Liver (tissue), 9 donors: ENCODE results near the gene VN1R5. TPM values are rescaled to one million over a fixed set of nuclear protein-coding genes. Genes with fewer than 3 reads are reported as not detected.
"Not testable (repeated sequence)": the region's sequence is repeated elsewhere in the genome, so short reads cannot be mapped to it uniquely, and the experiment has no call there.

Experiments used
- DNase-seq: peaks from one replicate; pipeline ENCODE4 v3.0.0-alpha.2; 2017; ENCODE audit warnings: low spot score
- H3K27ac ChIP-seq, 2 donors: one replicate each; pipeline ENCODE4 v1.7.0; 2013; ENCODE audit warnings: inconsistent platforms in 2 of 2, low read length in 2 of 2, control low read depth in 1 of 2, low read depth in 1 of 2, mild to moderate bottlenecking in 1 of 2
- H3K27me3 ChIP-seq, 4 donors: one replicate each; pipeline versions ENCODE4 v1.6.1 to v1.7.0; 2013; ENCODE audit warnings: low read length in 3 of 4, inconsistent platforms in 1 of 4, mild to moderate bottlenecking in 1 of 4, moderate library complexity in 1 of 4; ENCODE audit not compliant: control insufficient read depth in 4 of 4, insufficient read depth in 4 of 4
- H3K36me3 ChIP-seq, 4 donors: one replicate each; pipeline versions ENCODE4 v1.6.1 to v1.7.0; 2013; ENCODE audit warnings: low read length in 3 of 4, mild to moderate bottlenecking in 3 of 4, low read depth in 1 of 4, moderate library complexity in 1 of 4; ENCODE audit not compliant: control insufficient read depth in 4 of 4, insufficient read depth in 3 of 4
- H3K4me1 ChIP-seq, 4 donors: one replicate each; pipeline versions ENCODE4 v1.6.1 to v1.7.0; 2013; ENCODE audit warnings: low read length in 3 of 4, mild to moderate bottlenecking in 3 of 4, moderate library complexity in 1 of 4; ENCODE audit not compliant: control insufficient read depth in 4 of 4, insufficient read depth in 4 of 4
- H3K4me3 ChIP-seq, 3 donors: one replicate each; pipeline versions ENCODE4 v1.6.1 to v1.7.0; 2013; ENCODE audit warnings: low read length in 3 of 3, control low read depth in 1 of 3, low read depth in 1 of 3, mild to moderate bottlenecking in 1 of 3
- H3K9ac ChIP-seq, 2 donors: one replicate each; pipeline ENCODE4 v1.7.0; 2013; ENCODE audit warnings: low read length in 2 of 2, mild to moderate bottlenecking in 2 of 2, moderate library complexity in 2 of 2, control low read depth in 1 of 2, low read depth in 1 of 2
- H3K9me3 ChIP-seq, 4 donors: one replicate each; pipeline versions ENCODE4 v1.6.1 to v1.7.0; 2013; ENCODE audit warnings: low read length in 3 of 4; ENCODE audit not compliant: control insufficient read depth in 4 of 4
- ATF3 ChIP-seq: IDR thresholded peaks from 2 replicates; pipeline ENCODE4 v1.6.1; 2016; ENCODE audit warnings: antibody characterized with exemption
- EGR1 ChIP-seq, 2 donors: IDR thresholded peaks; 2 replicates each; pipeline ENCODE4 v1.6.1; 2016 to 2018; ENCODE audit warnings: antibody characterized with exemption in 2 of 2, low read depth in 2 of 2
- FOXA1 ChIP-seq: IDR thresholded peaks from 2 replicates; pipeline ENCODE4 v1.6.1; 2016; ENCODE audit warnings: antibody characterized with exemption
- FOXA2 ChIP-seq: IDR thresholded peaks from 2 replicates; pipeline ENCODE4 v1.6.1; 2016; ENCODE audit warnings: antibody characterized with exemption
- GABPA ChIP-seq, 2 donors: IDR thresholded peaks in 1 of 2; conservative IDR thresholded peaks in 1 of 2; 2 replicates each; pipeline ENCODE4 v1.6.1; 2016; ENCODE audit warnings: antibody characterized with exemption in 2 of 2, mild to moderate bottlenecking in 1 of 2, moderate library complexity in 1 of 2
- HNF4A ChIP-seq, 2 donors: conservative IDR thresholded peaks; 2 replicates each; pipeline ENCODE4 v1.6.1; 2016; ENCODE audit warnings: antibody characterized with exemption in 2 of 2, mild to moderate bottlenecking in 2 of 2
- HNF4G ChIP-seq: IDR thresholded peaks from 2 replicates; pipeline ENCODE4 v1.6.1; 2016; ENCODE audit warnings: antibody characterized with exemption
- JUND ChIP-seq, 2 donors: IDR thresholded peaks; 2 replicates each; pipeline ENCODE4 v1.6.1; 2016; ENCODE audit warnings: antibody characterized with exemption in 2 of 2
- NR2F2 ChIP-seq: IDR thresholded peaks from 2 replicates; pipeline ENCODE4 v1.6.1; 2016; ENCODE audit warnings: antibody characterized with exemption
- RAD21 ChIP-seq, 2 donors: IDR thresholded peaks; 2 replicates each; pipeline ENCODE4 v1.6.1; 2016; ENCODE audit warnings: antibody characterized with exemption in 2 of 2, mild to moderate bottlenecking in 2 of 2
- REST ChIP-seq: IDR thresholded peaks from 2 replicates; pipeline ENCODE4 v1.6.1; 2016; ENCODE audit warnings: antibody characterized with exemption, mild to moderate bottlenecking
- RXRA ChIP-seq, 2 donors: IDR thresholded peaks; 2 replicates each; pipeline ENCODE4 v1.6.1; 2017 to 2018; ENCODE audit warnings: antibody characterized with exemption in 2 of 2, mild to moderate bottlenecking in 1 of 2
- SP1 ChIP-seq: IDR thresholded peaks from 2 replicates; pipeline ENCODE4 v1.6.1; 2018; ENCODE audit warnings: antibody characterized with exemption, mild to moderate bottlenecking
- TAF1 ChIP-seq: conservative IDR thresholded peaks from 2 replicates; pipeline ENCODE4 v1.6.1; 2016; ENCODE audit warnings: antibody characterized with exemption, mild to moderate bottlenecking
- YY1 ChIP-seq: IDR thresholded peaks from 2 replicates; pipeline ENCODE4 v1.6.1; 2016; ENCODE audit warnings: antibody characterized with exemption, mild to moderate bottlenecking
- ZBTB33 ChIP-seq: IDR thresholded peaks from 2 replicates; pipeline ENCODE4 v1.6.1; 2016; ENCODE audit warnings: antibody characterized with exemption
- WGBS: extraction: QIAGEN DNeasy Blood & Tissue Kit; methylation state at CpG from one replicate; pipeline ENCODE4 v1.1.7; 2013; 5-methylcytosine and 5-hydroxymethylcytosine counted together
- polyA plus RNA-seq, 2 donors: library from polyadenylated mRNA; stranded (reverse) in 1 of 2; unstranded in 1 of 2; fragments of 200-250 nt in 1 of 2; fragments of >200 nt in 1 of 2; fragmentation: Nextera tagmentation in 1 of 2; extraction: Ambion mirVana in 1 of 2; gene quantifications; one replicate each; pipeline versions ENCODE4 v1.2.1 to v1.2.3, GENCODE V29; 2013 to 2015
- total RNA-seq, 2 donors: library from RNA; depleted of rRNA; stranded (reverse); fragments of >200 nt; gene quantifications; one replicate each; pipeline ENCODE4 v1.2.3, GENCODE V29; 2014
- TF ChIP-seq, protein P1 (sequence below): IDR thresholded peaks from 2 replicates; pipeline ENCODE4 v1.6.1; 2016; ENCODE audit warnings: antibody characterized with exemption
- TF ChIP-seq, protein P2 (sequence below): fragments of 150-350 bp; IDR thresholded peaks from 2 replicates; pipeline ENCODE4 v1.5.1; 2017; ENCODE audit warnings: improper control_type of control experiment, low read depth, low read length; ENCODE audit not compliant: missing input control
- donor health status: healthy.
- donor health status: healthy.
- donor health status: healthy.
- donor health status: healthy.
- donor health status: healthy.

Gene VN1R5
- not detected for total RNA-seq
- polyA plus RNA-seq: not detected

DNA sequence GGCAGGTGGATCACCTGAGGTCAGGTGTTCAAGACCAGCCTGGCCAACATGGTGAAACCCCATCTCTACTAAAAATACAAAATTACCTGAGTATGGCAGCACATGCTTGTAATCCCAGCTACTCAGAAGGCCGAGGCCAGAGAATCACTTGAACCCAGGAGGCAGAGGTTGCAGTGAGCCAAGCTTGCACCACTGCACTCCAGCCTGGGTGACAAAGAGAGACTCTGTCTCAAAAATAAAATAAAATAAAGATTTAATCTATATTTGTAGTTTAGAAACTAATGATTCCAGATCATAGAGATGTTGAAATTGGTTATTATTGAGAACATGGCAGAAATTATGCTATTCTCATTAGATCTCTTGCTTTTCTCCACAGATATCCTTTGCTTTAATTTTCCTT lies at the start of gene VN1R5:
Gene VN1R5 (plus strand): TSS at position 301 of the 400 bp plus-strand sequence.
- WGBS: 75% methylated on average over 1 of the region's 1 CpG
- not testable (repeated sequence) for H3K4me1 ChIP-seq, H3K36me3 ChIP-seq, H3K4me3 ChIP-seq, H3K27me3 ChIP-seq, H3K27ac ChIP-seq, H3K9me3 ChIP-seq, DNase-seq, H3K9ac ChIP-seq

DNA sequence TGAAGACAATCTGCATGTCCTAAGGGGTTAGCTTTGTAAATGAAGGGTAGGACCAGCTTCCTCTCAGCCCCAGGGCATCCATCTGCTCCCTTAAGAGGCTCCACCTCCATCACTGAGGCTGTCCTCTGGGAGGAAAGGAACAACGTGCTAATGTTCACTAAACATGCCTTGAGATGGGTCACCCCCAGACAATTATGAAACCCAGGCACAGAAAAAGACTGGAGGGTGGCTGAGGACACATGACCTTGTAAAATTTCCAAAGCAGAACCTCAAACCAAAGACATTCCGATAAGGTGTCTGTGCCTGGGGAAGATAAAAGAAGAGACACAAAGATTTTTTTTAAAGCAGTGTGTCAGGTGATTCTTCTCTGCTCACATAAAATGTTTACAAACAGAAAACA lies 46.5 kb upstream of the VN1R5 start:
- H3K9me3 ChIP-seq: no peaks in the 10 kb centered on the region
- no peak overlapping the region for H3K9ac ChIP-seq
- H3K27me3 ChIP-seq: no peaks in the 10 kb centered on the region
- no peak overlapping the region for H3K27ac ChIP-seq
- DNase-seq: no peak
- TF ChIP-seq GABPA (IDR thresholded peaks at IDR 0.05 in 1 of 2, conservative IDR thresholded peaks at IDR 0.05 in 1 of 2) (no peak), REST (no peak), RXRA (IDR thresholded peaks at IDR 0.05) (no peak), YY1 (no peak)
- peaks cover 3 to 11% (median 5%) of the 10 kb centered on the region in 4 donors for H3K4me1 ChIP-seq
- WGBS: 59% methylated on average over 2 of the region's 2 CpGs
- H3K36me3 ChIP-seq: peaks cover 0 to 3% (median 3%) of the 10 kb centered on the region in 4 donors
- peak overlapping the region in 1 of 3 donors; percentile 81 for H3K4me3 ChIP-seq

DNA sequence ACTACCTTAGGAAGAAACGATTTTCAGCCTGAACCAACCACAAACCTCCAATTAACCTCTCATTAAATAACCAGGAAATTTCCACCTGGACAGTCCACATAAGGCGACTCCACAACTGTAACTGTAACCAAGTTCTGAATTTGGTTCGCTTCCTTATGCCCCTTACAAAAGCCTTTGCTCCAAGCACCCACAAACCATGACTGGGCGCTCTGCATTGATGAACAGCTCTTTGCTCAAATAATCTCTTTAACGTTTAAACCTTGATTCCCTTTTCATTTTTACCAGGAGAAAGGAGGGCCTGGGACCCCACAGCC lies 45.9 kb upstream of the VN1R5 start:
- Histone ChIP-seq H3K36me3 (peaks cover 0 to 3% (median 3%) of the 10 kb centered on the region in 4 donors), H3K4me3 (peak overlapping the region; percentile 81 to 83 (median 82)), H3K9ac (peak overlapping the region; percentile 31 to 52), H3K9me3 (no peaks in the 10 kb centered on the region), H3K4me1 (peaks cover 3 to 11% (median 5%) of the 10 kb centered on the region in 4 donors), H3K27ac (peak overlapping the region; percentile 59 to 74), H3K27me3 (no peaks in the 10 kb centered on the region)
- TF ChIP-seq TAF1: no peak
- no peak for TF ChIP-seq JUND (IDR thresholded peaks at IDR 0.05)
- TF ChIP-seq FOXA2: no peak
- no peak for TF ChIP-seq HNF4G
- TF ChIP-seq HNF4A (conservative IDR thresholded peaks at IDR 0.05): no peak
- TF ChIP-seq REST: no peak
- no peak for TF ChIP-seq NR2F2
- TF ChIP-seq ATF3: no peak
- no peak for TF ChIP-seq RXRA (IDR thresholded peaks at IDR 0.05)
- TF ChIP-seq, protein P1, sequence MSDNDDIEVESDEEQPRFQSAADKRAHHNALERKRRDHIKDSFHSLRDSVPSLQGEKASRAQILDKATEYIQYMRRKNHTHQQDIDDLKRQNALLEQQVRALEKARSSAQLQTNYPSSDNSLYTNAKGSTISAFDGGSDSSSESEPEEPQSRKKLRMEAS: no peak
- no peak for TF ChIP-seq YY1
- TF ChIP-seq SP1: no peak
- no peak for TF ChIP-seq RAD21 (IDR thresholded peaks at IDR 0.05)
- no peak for TF ChIP-seq GABPA (IDR thresholded peaks at IDR 0.05 in 1 of 2, conservative IDR thresholded peaks at IDR 0.05 in 1 of 2)
- no peak for TF ChIP-seq EGR1 (IDR thresholded peaks at IDR 0.05; ENCODE audit: low read depth in 2 of 2)
- no peak for TF ChIP-seq FOXA1
- no peak for TF ChIP-seq ZBTB33
- TF ChIP-seq, protein P2, sequence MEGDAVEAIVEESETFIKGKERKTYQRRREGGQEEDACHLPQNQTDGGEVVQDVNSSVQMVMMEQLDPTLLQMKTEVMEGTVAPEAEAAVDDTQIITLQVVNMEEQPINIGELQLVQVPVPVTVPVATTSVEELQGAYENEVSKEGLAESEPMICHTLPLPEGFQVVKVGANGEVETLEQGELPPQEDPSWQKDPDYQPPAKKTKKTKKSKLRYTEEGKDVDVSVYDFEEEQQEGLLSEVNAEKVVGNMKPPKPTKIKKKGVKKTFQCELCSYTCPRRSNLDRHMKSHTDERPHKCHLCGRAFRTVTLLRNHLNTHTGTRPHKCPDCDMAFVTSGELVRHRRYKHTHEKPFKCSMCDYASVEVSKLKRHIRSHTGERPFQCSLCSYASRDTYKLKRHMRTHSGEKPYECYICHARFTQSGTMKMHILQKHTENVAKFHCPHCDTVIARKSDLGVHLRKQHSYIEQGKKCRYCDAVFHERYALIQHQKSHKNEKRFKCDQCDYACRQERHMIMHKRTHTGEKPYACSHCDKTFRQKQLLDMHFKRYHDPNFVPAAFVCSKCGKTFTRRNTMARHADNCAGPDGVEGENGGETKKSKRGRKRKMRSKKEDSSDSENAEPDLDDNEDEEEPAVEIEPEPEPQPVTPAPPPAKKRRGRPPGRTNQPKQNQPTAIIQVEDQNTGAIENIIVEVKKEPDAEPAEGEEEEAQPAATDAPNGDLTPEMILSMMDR: no peak
- 7% methylated on average over 5 of the region's 5 CpGs for WGBS
- no peak for DNase-seq
